Neural cell (in vitro differentiated cells): ENCODE results near the gene SHC1. TPM values are rescaled to one million over a fixed set of nuclear protein-coding genes. Genes with fewer than 3 reads are reported as not detected.

Experiments
- H2AFZ ChIP-seq: fragments of 200-600, 300-800 bp; sonication (generic), shearing (Covaris generic); 2 replicates; pipeline ENCODE4 v1.6.0; 2014; ENCODE audit warnings: low read depth, mild to moderate bottlenecking, antibody characterized with exemption, low read length, moderate library complexity
- H3F3A ChIP-seq: fragments of 200-600 bp; shearing (Covaris generic); 2 replicates; pipeline ENCODE4 v1.6.1; 2016; ENCODE audit warnings: mild to moderate bottlenecking, moderate library complexity, mixed read lengths, antibody characterized with exemption, low read length; ENCODE audit not compliant: insufficient read depth, poor library complexity, severe bottlenecking
- H3K27ac ChIP-seq: fragments of 200-600, 300-800 bp; sonication (generic), shearing (Covaris generic); 2 replicates; pipeline ENCODE4 v1.5.1; 2014; ENCODE audit warnings: mild to moderate bottlenecking, low read length, moderate library complexity
- H3K27me3 ChIP-seq: fragments of 300-800, 200-600 bp; sonication (generic), shearing (Covaris generic); 2 replicates; pipeline ENCODE4 v1.6.0; 2014; ENCODE audit warnings: mild to moderate bottlenecking, low read depth, low read length, moderate library complexity; ENCODE audit not compliant: insufficient read depth
- H3K36me3 ChIP-seq: fragments of 300-800, 200-600 bp; sonication (generic), shearing (Covaris generic); 2 replicates; pipeline ENCODE4 v1.5.1; 2014; ENCODE audit warnings: mild to moderate bottlenecking, antibody characterized with exemption, low read length, moderate library complexity; ENCODE audit not compliant: insufficient read depth
- H3K4me2 ChIP-seq: fragments of 300-800, 200-600 bp; sonication (generic), shearing (Covaris generic); 2 replicates; pipeline ENCODE4 v1.6.0; 2014; ENCODE audit warnings: mild to moderate bottlenecking, low read length
- H3K4me3 ChIP-seq: fragments of 300-800, 200-600 bp; sonication (generic), shearing (Covaris generic); 2 replicates; pipeline ENCODE4 v1.5.1; 2014; ENCODE audit warnings: mild to moderate bottlenecking, low read length, moderate library complexity
- H3K79me2 ChIP-seq: fragments of 200-600 bp; shearing (Covaris generic); replicated peaks from 2 replicates; pipeline ENCODE4 v1.6.0; 2014; ENCODE audit warnings: mild to moderate bottlenecking, low read length, moderate library complexity; ENCODE audit not compliant: insufficient read depth
- H3K9ac ChIP-seq: fragments of 300-800, 200-600 bp; sonication (generic), shearing (Covaris generic); 2 replicates; pipeline ENCODE4 v1.6.1; 2016; ENCODE audit warnings: mild to moderate bottlenecking, low read length, mixed read lengths
- H3K9me2 ChIP-seq: fragments of 200-600 bp; shearing (Covaris generic); 2 replicates; pipeline ENCODE4 v1.6.1; 2016; ENCODE audit warnings: mild to moderate bottlenecking, low read length, mixed read lengths; ENCODE audit not compliant: insufficient read depth
- H3K9me3 ChIP-seq: fragments of 200-600, 300-800 bp; sonication (generic), shearing (Covaris generic); 2 replicates; pipeline ENCODE4 v1.6.1; 2016; ENCODE audit warnings: mild to moderate bottlenecking, mixed run types, low read length, moderate library complexity, mixed read lengths
- H4K20me1 ChIP-seq: fragments of 200-600 bp; shearing (Covaris generic); 2 replicates; pipeline ENCODE4 v1.6.1; 2016; ENCODE audit warnings: mild to moderate bottlenecking, mixed run types; ENCODE audit not compliant: insufficient read depth
- EP300 ChIP-seq: fragments of 450-650 bp; conservative IDR thresholded peaks from 2 replicates; pipeline ENCODE4 v1.6.1; 2014; ENCODE audit warnings: antibody characterized with exemption, mild to moderate bottlenecking, moderate library complexity; ENCODE audit not compliant: poor library complexity, severe bottlenecking
- EZH2 ChIP-seq: fragments of 200-600, 300-800 bp; shearing (Covaris generic), sonication (generic); IDR thresholded peaks from 2 replicates; pipeline ENCODE4 v1.6.1; 2014; ENCODE audit warnings: antibody characterized with exemption, low read length, borderline replicate concordance, mild to moderate bottlenecking; ENCODE audit not compliant: insufficient read depth, poor library complexity, severe bottlenecking
- MXI1 ChIP-seq: fragments of 450-650 bp; conservative IDR thresholded peaks from 2 replicates; pipeline ENCODE4 v1.6.1; 2014; ENCODE audit warnings: antibody characterized with exemption, mild to moderate bottlenecking; ENCODE audit not compliant: poor library complexity, severe bottlenecking
- POLR2AphosphoS5 ChIP-seq: IDR thresholded peaks from 2 replicates; pipeline ENCODE4 v1.6.1; 2012
- RAD21 ChIP-seq: fragments of 450-650 bp; conservative IDR thresholded peaks from 2 replicates; pipeline ENCODE4 v1.6.1; 2014; ENCODE audit warnings: antibody characterized with exemption, mild to moderate bottlenecking, moderate library complexity
- SMC3 ChIP-seq: fragments of 450-650 bp; conservative IDR thresholded peaks from 2 replicates; pipeline ENCODE4 v1.6.1; 2014; ENCODE audit warnings: antibody characterized with exemption, mild to moderate bottlenecking, moderate library complexity; ENCODE audit not compliant: poor library complexity
- TAF1 ChIP-seq: IDR thresholded peaks from 2 replicates; pipeline ENCODE4 v1.6.1; 2012; ENCODE audit warnings: low read depth
- polyA plus RNA-seq: library from polyadenylated mRNA; depleted of rRNA; stranded (reverse); fragments of >200 nt; gene quantifications from 2 replicates; pipeline ENCODE4 v1.2.3, GENCODE V29; 2014
- TF ChIP-seq, protein P1 (sequence below): IDR thresholded peaks from 2 replicates; pipeline ENCODE4 v1.6.1; 2012; ENCODE audit warnings: borderline replicate concordance
- TF ChIP-seq, protein P2 (sequence below): fragments of 450-650 bp; IDR thresholded peaks from 2 replicates; pipeline ENCODE4 v1.5.1; 2014; ENCODE audit warnings: antibody characterized with exemption, mild to moderate bottlenecking, moderate library complexity; ENCODE audit not compliant: poor library complexity, severe bottlenecking

Gene SHC1
- polyA plus RNA-seq, 1 donor from 2014 or later: 9.5 TPM

- Histone ChIP-seq H3K9ac (no peak overlapping the region), H3F3A (no peaks in the 10 kb centered on the region), H3K27me3 (no peaks in the 10 kb centered on the region), H3K9me2 (no peaks in the 10 kb centered on the region), H3K27ac (no peak overlapping the region), H3K79me2 (peaks cover 24% of the 10 kb centered on the region), H4K20me1 (no peaks in the 10 kb centered on the region), H3K36me3 (no peaks in the 10 kb centered on the region), H3K9me3 (no peaks in the 10 kb centered on the region), H3K4me2 (no peak overlapping the region), H3K4me3 (no peak overlapping the region), H2AFZ (no peak overlapping the region)
- TF ChIP-seq EZH2 (no peak), RAD21 (no peak), EP300 (no peak), POLR2AphosphoS5 (no peak), MXI1 (no peak), TAF1 (no peak), SMC3 (no peak)
- TF ChIP-seq, protein P1, sequence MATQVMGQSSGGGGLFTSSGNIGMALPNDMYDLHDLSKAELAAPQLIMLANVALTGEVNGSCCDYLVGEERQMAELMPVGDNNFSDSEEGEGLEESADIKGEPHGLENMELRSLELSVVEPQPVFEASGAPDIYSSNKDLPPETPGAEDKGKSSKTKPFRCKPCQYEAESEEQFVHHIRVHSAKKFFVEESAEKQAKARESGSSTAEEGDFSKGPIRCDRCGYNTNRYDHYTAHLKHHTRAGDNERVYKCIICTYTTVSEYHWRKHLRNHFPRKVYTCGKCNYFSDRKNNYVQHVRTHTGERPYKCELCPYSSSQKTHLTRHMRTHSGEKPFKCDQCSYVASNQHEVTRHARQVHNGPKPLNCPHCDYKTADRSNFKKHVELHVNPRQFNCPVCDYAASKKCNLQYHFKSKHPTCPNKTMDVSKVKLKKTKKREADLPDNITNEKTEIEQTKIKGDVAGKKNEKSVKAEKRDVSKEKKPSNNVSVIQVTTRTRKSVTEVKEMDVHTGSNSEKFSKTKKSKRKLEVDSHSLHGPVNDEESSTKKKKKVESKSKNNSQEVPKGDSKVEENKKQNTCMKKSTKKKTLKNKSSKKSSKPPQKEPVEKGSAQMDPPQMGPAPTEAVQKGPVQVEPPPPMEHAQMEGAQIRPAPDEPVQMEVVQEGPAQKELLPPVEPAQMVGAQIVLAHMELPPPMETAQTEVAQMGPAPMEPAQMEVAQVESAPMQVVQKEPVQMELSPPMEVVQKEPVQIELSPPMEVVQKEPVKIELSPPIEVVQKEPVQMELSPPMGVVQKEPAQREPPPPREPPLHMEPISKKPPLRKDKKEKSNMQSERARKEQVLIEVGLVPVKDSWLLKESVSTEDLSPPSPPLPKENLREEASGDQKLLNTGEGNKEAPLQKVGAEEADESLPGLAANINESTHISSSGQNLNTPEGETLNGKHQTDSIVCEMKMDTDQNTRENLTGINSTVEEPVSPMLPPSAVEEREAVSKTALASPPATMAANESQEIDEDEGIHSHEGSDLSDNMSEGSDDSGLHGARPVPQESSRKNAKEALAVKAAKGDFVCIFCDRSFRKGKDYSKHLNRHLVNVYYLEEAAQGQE: no peak
- TF ChIP-seq, protein P2, sequence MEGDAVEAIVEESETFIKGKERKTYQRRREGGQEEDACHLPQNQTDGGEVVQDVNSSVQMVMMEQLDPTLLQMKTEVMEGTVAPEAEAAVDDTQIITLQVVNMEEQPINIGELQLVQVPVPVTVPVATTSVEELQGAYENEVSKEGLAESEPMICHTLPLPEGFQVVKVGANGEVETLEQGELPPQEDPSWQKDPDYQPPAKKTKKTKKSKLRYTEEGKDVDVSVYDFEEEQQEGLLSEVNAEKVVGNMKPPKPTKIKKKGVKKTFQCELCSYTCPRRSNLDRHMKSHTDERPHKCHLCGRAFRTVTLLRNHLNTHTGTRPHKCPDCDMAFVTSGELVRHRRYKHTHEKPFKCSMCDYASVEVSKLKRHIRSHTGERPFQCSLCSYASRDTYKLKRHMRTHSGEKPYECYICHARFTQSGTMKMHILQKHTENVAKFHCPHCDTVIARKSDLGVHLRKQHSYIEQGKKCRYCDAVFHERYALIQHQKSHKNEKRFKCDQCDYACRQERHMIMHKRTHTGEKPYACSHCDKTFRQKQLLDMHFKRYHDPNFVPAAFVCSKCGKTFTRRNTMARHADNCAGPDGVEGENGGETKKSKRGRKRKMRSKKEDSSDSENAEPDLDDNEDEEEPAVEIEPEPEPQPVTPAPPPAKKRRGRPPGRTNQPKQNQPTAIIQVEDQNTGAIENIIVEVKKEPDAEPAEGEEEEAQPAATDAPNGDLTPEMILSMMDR: no peak
Measured at GRCh38 chr1:154964359-154964758, 6.2 kb downstream of the SHC1 start.

DNA sequence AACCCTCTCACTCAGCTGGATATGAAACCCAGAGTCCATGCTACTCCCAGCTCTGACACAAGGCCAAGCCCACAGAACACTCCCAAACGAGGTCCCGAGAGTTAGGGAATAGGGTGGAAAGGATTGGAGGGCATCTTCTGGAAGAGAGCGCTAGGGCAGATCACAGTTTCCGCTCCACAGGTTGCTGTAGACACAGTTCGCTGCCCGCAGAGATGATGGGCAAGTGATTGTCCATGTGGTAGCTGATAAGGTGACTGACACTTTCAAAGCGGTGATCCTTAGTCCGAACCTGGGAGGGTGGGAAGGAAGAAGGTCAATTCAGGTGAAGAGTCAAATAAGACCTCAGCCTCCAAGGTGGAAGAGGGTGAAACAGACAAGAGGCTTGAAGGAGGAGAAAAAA, 6.9 kb downstream of the SHC1 start:
- H3K9me2 ChIP-seq: no peaks in the 10 kb centered on the region
- no peak overlapping the region for H2AFZ ChIP-seq
- H3K79me2 ChIP-seq: peaks cover 24% of the 10 kb centered on the region
- H3K27ac ChIP-seq: no peak overlapping the region
- no peaks in the 10 kb centered on the region for H3K27me3 ChIP-seq
- H3K4me2 ChIP-seq: no peak overlapping the region
- TF ChIP-seq, protein P2: no peak
- TF ChIP-seq SMC3 (no peak), TAF1 (no peak), POLR2AphosphoS5 (no peak), RAD21 (no peak), EZH2 (no peak), EP300 (no peak), MXI1 (no peak)
- TF ChIP-seq, protein P1: no peak
- no peak overlapping the region for H3K4me3 ChIP-seq
- no peaks in the 10 kb centered on the region for H3F3A ChIP-seq
- no peak overlapping the region for H3K9ac ChIP-seq
- no peaks in the 10 kb centered on the region for H4K20me1 ChIP-seq
- H3K36me3 ChIP-seq: no peaks in the 10 kb centered on the region
- H3K9me3 ChIP-seq: no peaks in the 10 kb centered on the region
